DMS114 treated with DMSO at 0.1 percent for 48 hours (cell line): ENCODE results near the gene MSRB2.
"Not testable (repeated sequence)": the region's sequence is repeated elsewhere in the genome, so short reads cannot be mapped to it uniquely, and the experiment has no call there.

Experiments
- DNase-seq: peaks from one replicate; lab custom pipeline; 2025; ENCODE audit not compliant: unreplicated experiment; lab: John Stamatoyannopoulos, UW

MSRB2 gene

DNA sequence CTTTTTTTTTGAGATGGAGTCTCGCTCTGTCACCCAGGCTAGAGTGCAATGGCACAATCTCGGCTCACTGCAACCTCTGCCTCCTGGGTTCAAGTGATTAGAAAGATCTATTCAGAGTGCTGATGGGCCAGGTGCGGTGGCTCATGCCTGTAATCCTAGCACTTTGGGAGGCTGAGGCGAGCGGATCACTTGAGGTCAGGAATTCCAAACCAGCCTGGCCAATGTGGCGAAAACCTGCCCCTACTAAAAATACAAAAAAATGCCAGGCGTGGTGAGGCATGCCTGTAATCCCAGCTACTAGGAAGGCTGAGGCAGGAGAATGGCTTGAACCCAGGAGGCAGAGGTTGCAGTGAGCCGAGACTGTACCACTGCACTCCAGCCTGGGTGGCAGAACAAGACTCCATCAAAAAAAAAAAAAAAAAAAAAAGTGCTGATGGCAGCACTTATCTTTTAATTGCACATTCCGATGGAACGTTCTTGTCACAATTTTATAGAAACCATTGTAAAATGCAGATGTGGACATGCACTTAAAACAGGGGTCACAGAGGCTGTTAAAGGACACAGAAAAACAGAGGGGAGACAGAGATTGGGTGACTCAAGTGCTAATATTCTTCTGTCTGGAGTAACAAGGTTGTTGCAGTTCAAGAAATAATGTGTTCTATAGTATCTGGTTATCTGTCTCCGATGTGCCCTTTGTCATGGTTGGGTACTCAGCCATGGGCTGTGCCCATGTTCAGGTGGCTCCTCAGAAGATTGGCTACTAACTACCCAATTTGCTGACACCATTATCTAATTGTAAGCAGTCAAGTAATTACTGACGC lies 25.1 kb upstream of the MSRB2 start:
- not testable (repeated sequence) for DNase-seq

DNA sequence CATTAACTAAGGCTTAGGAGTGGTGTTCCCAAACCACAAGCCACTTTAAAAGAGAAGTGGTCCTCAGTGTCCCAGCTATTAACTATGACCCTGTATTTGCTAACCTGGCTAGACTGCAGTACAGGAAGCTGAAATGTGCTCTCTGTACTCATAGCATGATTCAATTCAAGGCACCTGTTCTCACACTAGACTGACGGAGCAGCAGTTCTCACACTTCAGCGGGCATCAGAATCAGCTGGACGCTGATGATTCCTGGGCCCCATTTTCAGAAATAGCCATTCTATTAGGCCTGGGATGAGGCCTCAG lies 24.5 kb upstream of the MSRB2 start:
- no peak for DNase-seq

DNA sequence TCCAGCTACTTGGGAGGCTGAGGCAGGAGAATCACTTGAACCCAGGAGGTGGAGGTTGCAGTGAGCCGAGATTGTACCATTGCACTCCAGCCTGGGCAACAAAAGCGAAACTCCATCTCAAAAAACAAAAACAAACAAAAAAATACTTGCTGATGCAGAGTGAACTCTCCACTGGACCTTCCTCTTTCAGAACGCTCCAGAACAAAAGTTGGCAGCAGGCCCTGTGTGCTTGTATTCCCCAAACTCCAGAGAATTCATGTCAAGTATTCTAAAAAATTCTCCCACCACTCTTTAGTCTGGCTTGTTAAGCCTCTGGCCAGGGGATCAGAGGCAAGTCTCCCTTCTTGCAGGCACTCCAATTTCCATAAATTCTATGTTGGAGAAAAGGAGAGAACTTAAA lies 22.8 kb upstream of the MSRB2 start:
- not testable (repeated sequence) for DNase-seq

DNA sequence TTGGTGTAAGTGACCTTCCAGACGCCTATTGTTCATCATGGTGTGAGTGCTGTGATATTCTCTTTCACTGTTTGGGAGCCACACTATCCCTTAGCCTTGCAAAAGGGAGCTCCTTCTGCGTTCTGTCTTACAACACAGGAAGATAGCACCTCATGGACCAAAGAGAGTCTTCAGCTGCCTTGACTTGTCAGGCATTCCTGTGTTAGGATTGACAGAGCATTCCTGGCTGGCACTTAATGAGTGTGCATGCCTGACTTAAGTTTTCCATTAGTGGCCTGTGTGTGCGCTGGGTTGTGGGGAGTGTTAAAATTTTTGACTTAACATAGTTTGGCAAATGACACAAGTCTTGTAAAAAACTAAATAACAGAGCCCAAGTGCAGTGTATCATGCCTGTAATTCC lies 21.9 kb upstream of the MSRB2 start:
- DNase-seq: no peak

DNA sequence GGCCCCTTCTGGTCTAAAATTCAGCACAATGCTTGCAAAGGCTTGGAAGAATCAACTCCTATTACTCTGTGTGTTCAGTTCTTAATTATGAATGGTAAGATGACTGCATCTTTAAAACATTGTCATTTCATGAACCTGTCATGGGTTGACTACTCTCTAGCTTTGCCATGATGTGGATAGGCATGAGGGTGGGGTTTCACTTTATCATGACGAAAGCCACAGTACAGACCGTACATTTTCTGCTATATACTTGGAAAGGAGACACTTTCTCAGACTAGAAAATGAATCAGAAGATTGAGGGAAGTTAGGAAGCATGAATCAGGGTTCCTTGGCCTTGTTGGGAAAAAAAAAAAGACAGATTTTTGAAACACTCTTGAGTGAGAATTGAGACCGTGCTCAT lies 19.7 kb upstream of the MSRB2 start:
- DNase-seq: no peak

DNA sequence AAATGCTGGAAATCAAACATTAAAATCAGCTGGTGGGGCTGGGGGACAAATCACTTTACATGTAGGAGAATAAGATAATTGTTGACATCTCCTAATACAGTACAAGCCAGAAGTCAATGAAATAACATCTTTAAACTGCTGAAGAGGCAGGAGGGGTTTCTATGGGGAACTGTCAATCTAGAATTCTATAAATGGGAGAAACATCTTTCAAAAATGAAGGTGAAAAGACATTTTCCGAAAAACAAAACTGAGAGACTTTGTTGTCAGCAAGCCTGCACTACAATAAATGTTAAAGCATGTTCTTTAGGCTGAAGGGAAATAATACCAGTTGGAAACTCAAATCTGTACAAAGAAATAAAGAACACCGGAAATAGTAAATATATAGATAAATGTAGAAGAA lies 17.3 kb upstream of the MSRB2 start:
- no peak for DNase-seq

DNA sequence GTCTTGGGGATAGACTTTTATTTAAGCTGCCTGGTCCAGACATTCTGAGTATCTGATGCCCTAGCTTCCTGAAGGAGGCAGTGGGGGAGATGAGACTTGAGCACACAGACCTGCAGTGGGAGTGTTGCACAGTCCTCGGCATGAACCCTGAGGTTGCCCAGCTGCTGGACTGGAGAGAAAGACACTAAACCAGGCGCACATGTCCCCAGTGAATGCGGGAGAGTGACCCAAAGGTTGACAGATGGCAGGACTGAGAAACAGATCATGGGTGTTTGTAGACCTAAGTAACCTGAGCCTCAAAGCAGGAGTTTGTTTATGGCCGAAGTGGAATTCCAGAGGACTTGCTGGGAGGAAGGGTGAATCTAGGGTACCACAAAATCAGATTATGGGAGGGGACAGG lies 15.7 kb upstream of the MSRB2 start:
- DNase-seq: no peak

DNA sequence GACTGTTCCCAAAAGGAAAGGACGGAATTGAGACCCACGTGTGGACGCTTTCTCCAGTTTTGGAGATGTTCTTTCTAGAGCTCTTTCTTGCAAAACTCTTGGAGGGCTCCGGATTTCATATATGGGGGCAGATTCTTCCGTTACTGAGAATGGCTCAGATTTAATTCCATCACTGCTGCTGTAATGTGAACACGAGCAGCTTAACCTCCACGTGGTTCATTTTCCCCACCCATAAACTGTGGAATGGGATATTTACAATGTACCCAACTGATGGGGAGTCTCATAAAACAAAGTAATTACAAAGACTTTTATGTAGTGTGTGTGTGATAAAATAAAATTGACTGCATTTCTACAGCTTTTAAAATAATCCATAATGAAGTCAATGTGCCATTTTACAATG lies 15.1 kb upstream of the MSRB2 start:
- no peak for DNase-seq

DNA sequence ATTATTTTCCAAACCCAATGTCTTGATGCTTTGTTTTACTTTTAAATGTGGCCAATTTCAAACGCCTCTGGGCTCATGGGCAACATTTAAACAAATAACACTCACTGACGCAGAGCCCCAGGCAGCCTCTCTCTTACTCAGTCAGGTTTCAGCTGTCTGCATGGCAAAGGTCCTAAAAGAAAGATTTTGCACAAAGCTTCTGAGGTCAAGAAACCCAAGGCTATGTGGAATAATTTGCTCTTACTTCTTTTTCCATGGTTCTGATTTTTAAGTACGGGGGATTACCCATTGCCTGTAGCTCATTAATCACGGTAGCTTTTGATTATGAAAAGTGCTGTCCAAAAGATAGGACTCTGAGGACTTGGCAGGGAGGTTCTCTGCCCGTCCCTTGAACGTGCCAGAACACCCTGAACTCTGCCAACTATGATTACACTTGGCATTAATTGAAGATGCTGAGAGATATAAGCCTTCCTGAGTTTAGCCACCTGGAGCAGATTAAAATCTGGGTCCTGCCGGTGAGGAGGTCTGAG lies 14.1 kb upstream of the MSRB2 start:
- DNase-seq: no peak

DNA sequence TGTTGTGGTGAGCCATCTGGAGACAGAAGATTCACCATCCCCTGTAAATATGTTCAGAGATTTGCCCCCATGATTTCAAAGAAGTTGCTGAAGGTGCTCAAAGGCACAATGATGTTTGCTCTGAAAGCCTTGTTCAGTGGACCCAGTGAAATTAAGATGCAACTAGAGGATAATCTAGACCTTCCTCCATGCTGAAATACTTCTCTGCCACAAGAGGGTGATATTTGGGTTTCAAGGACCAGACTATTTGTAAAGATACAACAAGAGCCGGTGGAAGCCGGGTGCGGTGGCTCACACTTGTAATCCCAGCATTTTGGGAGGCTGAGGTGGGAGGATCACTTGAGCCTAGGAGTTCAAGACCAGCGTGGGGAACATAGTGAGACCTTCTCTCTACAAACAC lies 13.5 kb upstream of the MSRB2 start:
- DNase-seq: no peak

DNA sequence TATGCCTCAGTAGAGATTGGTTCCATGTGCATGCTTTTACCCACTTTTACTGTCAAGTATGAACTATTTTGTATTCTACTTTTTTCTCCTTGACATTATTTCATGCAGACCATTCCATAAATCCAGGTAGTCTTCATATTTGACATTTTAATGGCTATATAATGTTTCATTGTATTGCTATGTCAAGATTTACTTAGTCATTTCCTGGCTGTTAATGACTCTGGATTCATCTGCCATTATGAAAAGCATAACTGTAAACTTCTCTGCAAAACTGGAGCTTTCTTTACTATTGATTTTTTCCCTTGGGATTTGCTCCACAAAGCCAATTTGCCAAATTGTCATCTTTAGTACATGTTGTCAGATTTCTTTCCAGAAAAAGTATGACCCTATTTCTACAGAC lies 6.8 kb upstream of the MSRB2 start:
- no peak for DNase-seq

DNA sequence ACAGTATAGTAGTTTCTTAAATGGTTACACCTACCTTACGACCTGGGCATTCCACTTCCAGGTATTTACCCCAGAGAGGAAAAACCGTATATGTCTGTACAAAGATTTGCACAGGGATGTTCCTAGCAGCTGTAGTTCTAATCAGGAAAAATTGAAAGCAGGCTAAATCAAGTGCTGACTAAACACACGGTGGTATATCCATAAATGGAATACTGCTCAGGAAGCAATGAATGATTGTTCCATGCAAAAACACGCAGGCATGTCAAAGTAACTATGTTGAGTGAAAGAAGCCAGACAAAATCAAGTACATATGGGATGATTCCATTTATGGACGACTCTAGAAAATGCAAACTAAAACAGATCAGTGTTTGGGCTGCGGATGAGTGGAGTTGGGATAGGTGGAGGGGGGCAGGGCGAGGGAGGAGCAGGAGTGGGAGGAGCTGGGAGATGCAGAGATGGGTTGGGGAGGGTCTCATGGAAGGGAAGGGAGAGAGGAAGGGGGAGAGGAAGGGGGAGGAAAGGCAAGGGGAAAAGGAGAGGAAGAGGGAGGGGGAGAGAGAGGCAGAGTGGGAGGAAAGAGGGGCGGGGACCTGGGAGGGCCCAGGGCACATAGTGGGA lies 484 bp upstream of the MSRB2 start:
- no peak for DNase-seq

DNA sequence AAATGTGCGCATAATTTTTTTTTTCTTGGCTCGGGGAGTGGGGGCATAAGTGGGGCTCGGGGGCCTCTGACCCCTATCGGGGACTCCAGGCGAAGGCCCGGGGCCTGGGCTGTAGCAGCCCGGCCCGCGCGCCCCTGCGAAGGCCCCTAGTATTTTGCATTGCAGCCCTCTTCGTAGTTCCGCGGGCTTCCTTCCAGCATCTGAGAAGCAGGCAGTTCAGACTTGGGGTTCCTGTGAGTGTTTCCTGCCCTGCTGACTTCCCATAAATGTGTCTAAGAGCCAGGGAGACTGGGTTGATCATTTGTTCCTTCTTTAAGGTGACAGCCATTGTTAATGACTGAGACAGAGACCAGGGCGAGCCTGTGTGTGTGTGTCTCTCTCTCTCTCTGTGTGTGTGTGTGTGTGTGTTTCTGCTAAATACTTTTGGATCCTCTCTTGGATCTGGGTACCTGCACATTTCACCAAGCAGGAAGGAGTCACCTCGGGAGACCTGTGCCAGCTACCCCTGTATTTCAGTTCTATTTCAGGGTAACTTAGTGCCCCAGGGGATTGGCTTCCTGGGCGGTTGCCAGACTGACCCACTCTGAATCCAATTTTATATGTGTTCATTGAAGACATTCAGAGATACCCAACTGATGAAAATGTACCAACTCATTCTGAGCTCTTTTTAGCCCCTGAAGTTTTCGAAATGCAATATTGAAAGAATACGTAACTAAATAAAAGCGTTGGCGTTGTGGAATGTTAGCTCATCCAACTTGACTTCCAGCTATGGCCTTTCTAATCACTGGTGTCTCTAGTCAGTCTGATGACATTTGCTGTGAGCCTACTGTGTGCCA lies 805 bp downstream of the MSRB2 start:
- no peak for DNase-seq

DNA sequence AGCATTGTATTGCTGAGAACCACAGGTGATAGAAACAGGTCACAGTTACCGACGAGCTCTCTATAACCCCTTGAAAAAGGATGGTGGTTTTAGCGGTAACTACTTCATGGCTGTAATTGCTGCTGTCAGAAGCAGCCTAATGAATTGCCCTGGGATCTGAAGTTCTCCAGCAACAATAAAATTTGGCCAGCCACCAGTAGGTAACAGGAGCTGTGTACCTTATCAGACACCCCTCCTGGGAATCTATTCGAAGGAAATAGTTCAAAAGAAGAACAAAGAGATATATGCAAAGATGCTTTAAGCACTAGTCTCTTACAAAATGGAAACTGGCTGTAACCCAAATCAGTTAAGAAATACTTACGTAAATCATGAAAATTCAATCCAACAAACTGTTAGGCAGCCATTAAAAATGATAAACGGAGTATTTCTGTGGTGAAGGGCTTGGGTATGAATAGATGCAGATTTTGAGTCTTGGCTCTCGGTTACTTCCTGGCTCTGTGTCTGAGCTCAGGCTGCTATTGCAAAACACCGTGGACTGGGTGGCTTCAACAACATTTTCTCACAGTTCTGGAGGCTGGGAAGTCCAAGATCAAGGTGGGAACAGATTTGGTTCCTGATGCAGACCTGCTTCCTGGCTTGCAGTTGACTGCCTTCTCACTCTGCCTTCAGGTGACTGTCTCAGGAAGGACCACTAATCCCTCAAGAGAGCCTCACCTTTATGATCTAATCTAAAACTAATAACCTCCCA lies 1.6 kb downstream of the MSRB2 start:
- no peak for DNase-seq

DNA sequence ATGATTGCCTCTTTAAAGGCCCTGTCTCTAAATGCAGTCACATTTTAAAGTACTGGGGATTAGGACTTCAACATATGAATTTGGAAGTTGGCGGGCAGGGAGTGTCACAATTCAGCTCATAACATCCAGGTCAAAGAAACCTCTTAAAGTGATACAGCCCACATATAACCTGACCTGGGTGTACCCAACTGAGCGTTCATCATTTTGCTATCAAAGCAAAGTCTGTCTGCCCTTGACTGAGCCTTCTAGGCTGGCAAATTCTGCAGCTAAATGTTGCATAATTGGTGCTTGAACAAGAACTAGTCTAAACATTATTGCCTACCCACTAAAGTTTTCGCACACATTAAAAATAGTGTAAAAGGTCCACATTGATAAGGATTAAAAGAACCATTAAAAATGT lies 3.7 kb downstream of the MSRB2 start:
- no peak for DNase-seq

DNA sequence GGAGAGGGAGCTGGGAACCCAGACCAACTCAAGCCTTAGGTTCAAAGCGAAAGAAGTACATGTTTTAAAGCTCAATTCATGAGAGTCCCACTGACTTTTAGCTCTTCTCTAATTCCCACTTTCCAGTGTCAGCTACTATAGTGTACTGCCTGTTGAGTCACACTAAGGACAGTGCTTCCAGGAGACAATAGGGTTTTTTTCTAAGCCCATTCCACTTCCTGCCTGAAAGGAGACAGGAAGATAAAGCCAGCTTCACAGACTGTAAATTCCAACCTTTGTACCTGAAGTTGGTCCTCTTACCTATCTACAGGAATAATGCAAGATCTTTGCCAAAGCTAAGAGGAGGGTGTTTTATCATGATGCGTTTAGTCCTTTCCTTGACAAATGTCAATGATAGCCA lies 4.4 kb downstream of the MSRB2 start:
- DNase-seq: no peak

DNA sequence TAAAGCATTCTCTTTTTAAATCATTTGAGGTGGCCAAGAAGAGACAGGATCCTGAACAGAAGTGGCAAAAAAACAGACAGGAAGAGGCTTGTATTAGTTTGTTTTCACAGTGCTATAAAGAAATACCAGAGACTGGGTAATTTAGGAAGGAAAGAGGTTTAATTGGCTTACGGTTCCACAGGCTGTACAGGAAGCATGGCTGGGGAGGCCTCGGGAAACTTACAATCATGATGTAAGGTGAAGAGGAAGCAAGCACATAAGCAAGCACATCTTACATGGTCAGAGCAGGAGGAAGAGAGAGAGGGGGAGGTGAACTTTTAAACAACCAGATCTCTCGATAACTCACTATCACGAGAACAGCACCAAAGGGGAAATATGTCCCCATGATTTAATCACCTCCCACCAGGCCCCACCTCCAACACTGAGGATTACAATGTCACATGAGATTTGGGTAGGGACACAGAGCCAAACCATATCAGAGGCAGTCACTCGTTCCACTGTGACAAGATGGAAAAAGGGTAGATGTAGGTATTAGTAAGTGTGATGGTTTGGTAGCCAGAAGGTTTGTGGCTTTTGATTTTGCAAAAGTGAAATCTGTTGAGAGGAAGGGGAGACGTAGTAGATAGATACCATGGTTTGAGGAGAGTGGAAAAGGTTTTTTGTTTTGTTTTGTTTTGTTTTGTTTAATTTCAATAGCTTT lies 5.1 kb downstream of the MSRB2 start:
- DNase-seq: no peak

DNA sequence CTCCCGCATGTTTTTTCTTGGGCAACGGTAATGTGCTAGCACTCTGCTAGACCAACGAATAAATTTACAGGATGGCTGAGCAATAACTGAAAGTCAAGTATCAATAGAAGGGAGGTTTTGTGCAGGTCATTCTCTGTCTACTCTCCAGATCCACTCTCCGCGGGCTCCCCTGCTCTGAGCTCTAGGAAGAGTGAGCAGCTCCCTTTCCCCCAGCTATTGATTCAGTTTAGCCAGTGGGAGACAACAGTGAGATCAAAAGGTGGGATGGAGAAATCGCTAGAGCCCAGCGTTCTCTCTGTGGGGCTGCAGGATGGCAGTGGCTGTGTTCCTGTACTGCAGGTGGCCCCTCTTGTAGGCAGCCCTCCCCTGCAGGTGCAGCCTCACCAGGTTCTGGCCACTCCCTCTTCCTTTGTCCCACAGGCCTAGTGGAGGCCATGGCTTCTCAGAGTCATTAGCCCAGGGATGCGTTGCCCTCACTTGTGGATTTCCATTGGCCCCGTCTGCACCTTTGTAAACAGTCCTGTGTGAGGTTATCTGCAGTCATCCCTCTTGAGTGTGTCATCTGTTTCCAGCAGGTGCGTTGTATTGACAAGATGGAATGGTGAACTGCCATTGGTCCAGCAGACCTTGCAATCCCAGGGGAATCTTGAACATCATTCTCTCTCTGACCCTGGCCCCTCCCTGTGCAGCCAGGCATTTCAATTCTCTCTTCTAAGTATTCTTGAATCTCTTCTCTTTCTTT lies 11.1 kb downstream of the MSRB2 start:
- no peak for DNase-seq

DNA sequence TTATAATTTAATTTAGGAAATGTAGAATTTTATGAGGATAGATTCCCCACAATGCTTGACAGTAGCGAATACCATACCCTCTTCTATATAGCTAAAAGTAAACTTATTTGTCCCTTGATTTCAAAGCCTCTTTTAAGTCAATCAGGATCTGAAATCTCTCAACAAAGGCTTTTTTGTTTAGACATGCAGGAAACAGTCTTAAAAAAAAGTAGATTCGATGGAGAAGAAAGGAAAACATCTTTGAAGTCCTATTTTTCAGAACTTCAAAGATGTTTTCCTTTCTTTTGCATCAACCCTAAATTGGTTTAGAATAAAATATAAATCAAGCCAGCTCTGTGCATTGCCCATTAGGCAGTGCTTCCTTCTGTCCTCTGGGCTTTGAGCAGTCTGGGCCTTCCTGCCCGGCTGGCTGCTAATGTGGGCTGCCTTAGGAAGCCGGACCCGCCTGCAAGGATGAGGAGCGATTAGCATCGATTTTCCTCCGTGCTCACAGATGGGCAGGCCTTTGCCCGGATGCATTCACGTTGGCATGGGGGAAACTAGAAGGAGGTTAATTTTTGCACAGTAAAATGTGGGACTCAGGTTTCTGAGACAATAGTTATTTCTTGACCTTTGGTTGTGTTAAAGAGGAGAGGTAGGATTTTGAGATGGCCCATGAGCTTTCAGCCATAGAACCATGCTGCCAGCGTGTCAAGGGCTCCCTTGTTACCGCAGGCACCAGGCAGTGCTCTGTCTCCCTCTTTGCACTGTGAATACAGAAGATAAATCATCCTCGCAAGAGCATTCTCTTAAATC lies 15.5 kb downstream of the MSRB2 start:
- no peak for DNase-seq
